Tibial nerve (tissue), 4 donors: Measurements from ENCODE around the gene MRPL54. TPM values are rescaled to one million over a fixed set of nuclear protein-coding genes. Genes with fewer than 3 reads are reported as not detected.

Experiments used
- DNase-seq, 2 donors: peaks; one replicate each; pipeline ENCODE4 v3.0.0-alpha.2; 2019; ENCODE audit warnings: low spot score in 2 of 2
- H3K27ac ChIP-seq, 4 donors: fragments of 200-600 bp; sonication (generic) in 3 of 4; one replicate each; pipeline ENCODE4 v1.5.1; 2017 to 2019; ENCODE audit warnings: mild to moderate bottlenecking in 1 of 4
- H3K27me3 ChIP-seq, 2 donors: fragments of 200-600 bp; sonication (generic) in 1 of 2; one replicate each; pipeline versions ENCODE4 v1.5.1 to v1.6.0; 2017 to 2019
- H3K36me3 ChIP-seq, 3 donors: fragments of 200-600 bp; sonication (generic); one replicate each; pipeline ENCODE4 v1.5.1; 2018 to 2019
- H3K4me1 ChIP-seq, 4 donors: fragments of 200-600 bp; sonication (generic) in 3 of 4; one replicate each; pipeline ENCODE4 v1.5.1; 2017 to 2019
- H3K4me3 ChIP-seq, 4 donors: fragments of 200-600 bp; sonication (generic) in 3 of 4; one replicate each; pipeline ENCODE4 v1.5.1; 2017 to 2019; ENCODE audit warnings: mild to moderate bottlenecking in 1 of 4, moderate library complexity in 1 of 4
- H3K9me3 ChIP-seq, 4 donors: fragments of 200-600 bp; sonication (generic) in 3 of 4; one replicate each; pipeline ENCODE4 v1.5.1; 2017 to 2019
- CTCF ChIP-seq, 5 experiments: fragments of 200-600 bp in 3 of 5; fragments of 450-650 bp in 2 of 5; sonication (generic) in 3 of 5; IDR thresholded peaks; one replicate each; pipeline ENCODE4 v1.5.1; 2016 to 2019; ENCODE audit warnings: antibody characterized with exemption in 5 of 5, mild to moderate bottlenecking in 3 of 5, moderate library complexity in 2 of 5
- EP300 ChIP-seq, 2 donors: sonication (generic); formaldehyde crosslinking; IDR thresholded peaks; one replicate each; pipeline ENCODE4 v1.6.1; 2017; ENCODE audit warnings: antibody characterized with exemption in 2 of 2, mild to moderate bottlenecking in 1 of 2
- POLR2A ChIP-seq, 2 donors: fragments of 450-650 bp; IDR thresholded peaks; one replicate each; pipeline ENCODE4 v1.6.1; 2017; ENCODE audit warnings: antibody characterized with exemption in 2 of 2, mild to moderate bottlenecking in 2 of 2, moderate library complexity in 2 of 2
- WGBS, 2 donors: methylation state at CpG; one replicate each; pipeline ENCODE4 v1.1.5; 2018; 5-methylcytosine and 5-hydroxymethylcytosine counted together
- small RNA-seq: library from RNA; depleted of rRNA; stranded (forward); fragments of <200 nt; gene quantifications from one replicate; pipeline ENCODE3, GENCODE V24; 2016
- total RNA-seq, 4 donors: library from RNA; depleted of rRNA; stranded (reverse); fragments of >200 nt; gene quantifications; one replicate each; pipeline ENCODE4 v1.1.0, GENCODE V29; 2016

The MRPL54 gene
- total RNA-seq, 4 donors from 2014 or later, result 44.1 to 111 (median 59.2) TPM

GRCh38 chr19:3816566-3817218 is 54.2 kb downstream of the MRPL54 start:
- H3K36me3 ChIP-seq, result no peaks in the 10 kb centered on the region
- no peak overlapping the region for H3K4me3 ChIP-seq
- H3K27me3 ChIP-seq, result peaks cover 0 to under 1% of the 10 kb centered on the region in 2 donors
- TF ChIP-seq POLR2A (IDR thresholded peaks at IDR 0.05), result no peak
- no peak for TF ChIP-seq EP300 (IDR thresholded peaks at IDR 0.05)
- no peak for TF ChIP-seq CTCF (IDR thresholded peaks at IDR 0.05)
- no peak overlapping the region for H3K27ac ChIP-seq
- H3K9me3 ChIP-seq, result no peaks in the 10 kb centered on the region
- H3K4me1 ChIP-seq, result peaks cover 0 to 10% (median 0%) of the 10 kb centered on the region in 4 donors
- 88 to 89% methylated on average over 36 to 37 of the region's 45 CpGs for WGBS, 2 donors
- no peak for DNase-seq

Small RNAs within 50 kb of the gene (small RNA-seq; reads per million reads assigned to genes)
- not detected for gene AC005777.1

Other genes starting within 250 kb of the MRPL54 start
- gene TEKTIP1, start 223.5 kb upstream of the MRPL54 start, total RNA-seq, result 1 to 10 TPM in 1 of 4 donors, not detected in 3; 2.4 TPM
- 100 to 1,000 TPM in 1 of 4 donors, 10 to 100 TPM in 3; 45.7 to 108 (median 62.8) TPM for gene MFSD12, start 205.1 kb upstream of the MRPL54 start, total RNA-seq
- gene HMG20B, start 189.7 kb upstream of the MRPL54 start, total RNA-seq, result 100 to 1,000 TPM in 3 of 4 donors, 10 to 100 TPM in 1; 94.0 to 181 (median 153) TPM
- gene GIPC3, start 177.2 kb upstream of the MRPL54 start, total RNA-seq, result 1 to 10 TPM in 2 of 4 donors, under 1 TPM in 2; 0.21 to 2.4 (median 1.1) TPM
- 10 to 100 TPM in 1 of 4 donors, 1 to 10 TPM in 3; 4.4 to 11.4 (median 7.2) TPM for gene TBXA2R, start 155.8 kb upstream of the MRPL54 start, total RNA-seq
- gene CACTIN, start 135.9 kb upstream of the MRPL54 start, total RNA-seq, result 10 to 100 TPM; 22.9 to 59.1 (median 42.7) TPM
- 10 to 100 TPM; 23.0 to 37.2 (median 24.9) TPM for gene PIP5K1C, start 62.2 kb upstream of the MRPL54 start, total RNA-seq
- gene TJP3, start 54.3 kb upstream of the MRPL54 start, total RNA-seq, result under 1 TPM in 3 of 4 donors, not detected in 1; 0.21 to 0.90 (median 0.22) TPM
- gene APBA3, start 990 bp upstream of the MRPL54 start, total RNA-seq, result 10 to 100 TPM; 21.6 to 51.0 (median 34.7) TPM
- gene RAX2, start 9.5 kb downstream of the MRPL54 start, total RNA-seq, result not detected
- gene MATK, start 23.7 kb downstream of the MRPL54 start, total RNA-seq, result 1 to 10 TPM in 3 of 4 donors, under 1 TPM in 1; 0.78 to 2.9 (median 2.1) TPM
- gene ZFR2, start 106.4 kb downstream of the MRPL54 start, total RNA-seq, result not detected
- not detected for gene ATCAY, start 118.0 kb downstream of the MRPL54 start, total RNA-seq
- gene NMRK2, start 170.4 kb downstream of the MRPL54 start, total RNA-seq, result not detected
- gene DAPK3, start 208.4 kb downstream of the MRPL54 start, total RNA-seq, result 10 to 100 TPM; 58.8 to 87.7 (median 70.3) TPM
- 1,000 to 10,000 TPM; 1,233 to 1,650 (median 1,549) TPM for gene EEF2, start 222.8 kb downstream of the MRPL54 start, total RNA-seq
- 10 to 100 TPM; 23.0 to 32.4 (median 26.3) TPM for gene PIAS4, start 245.1 kb downstream of the MRPL54 start, total RNA-seq